SK-N-SH (cell line): ENCODE measurements around the gene LRRC70. TPM values are rescaled to one million over a fixed set of nuclear protein-coding genes. Genes with fewer than 3 reads are reported as not detected.

Source experiments
- CTCF ChIA-PET: fragments of 300-600, 350-600 bp; formaldehyde crosslinking; extraction: SDS; loops from one replicate; lab custom pipeline; 2021; lab: Yijun Ruan, JAX
- POLR2A ChIA-PET: fragments of 350-600 bp; sonication (Branson Sonifier 250); formaldehyde crosslinking; extraction: SDS; loops from one replicate; lab custom pipeline; 2020; ENCODE audit warnings: antibody characterized with exemption, inconsistent platforms; lab: Yijun Ruan, JAX
- DNase-seq: peaks from one replicate; pipeline ENCODE4 v3.0.0; 2012
- H2AFZ ChIP-seq: fragments of 200-600 bp; sonication (generic); 2 replicates; pipeline ENCODE4 v1.8.1; 2016; ENCODE audit warnings: antibody characterized with exemption, mild to moderate bottlenecking, low read depth
- H3F3A ChIP-seq: fragments of 200-600 bp; sonication (generic); replicated peaks from 2 replicates; pipeline ENCODE3; 2016; ENCODE audit warnings: antibody characterized with exemption, mild to moderate bottlenecking; ENCODE audit not compliant: insufficient read depth
- H3K27ac ChIP-seq, 2 experiments: fragments of 200-500 bp in 1 of 2; fragments of 200-600 bp in 1 of 2; sonication (Bioruptor generic) in 1 of 2; sonication (generic), shearing (Covaris generic) in 1 of 2; 2 replicates each; pipeline versions ENCODE4 v1.5.1 to v1.6.1; 2014 to 2016; ENCODE audit warnings: low read depth in 2 of 2, inconsistent platforms in 1 of 2, low read length in 1 of 2, mild to moderate bottlenecking in 1 of 2, mixed read lengths in 1 of 2
- H3K27me3 ChIP-seq: fragments of 200-600 bp; sonication (generic), shearing (Covaris generic); 2 replicates; pipeline ENCODE4 v1.6.1; 2016; ENCODE audit warnings: mixed run types; ENCODE audit not compliant: insufficient read depth
- H3K36me3 ChIP-seq, 2 experiments: fragments of 200-500 bp in 1 of 2; fragments of 200-600 bp in 1 of 2; sonication (Bioruptor generic) in 1 of 2; sonication (generic) in 1 of 2; replicated peaks in 1 of 2; 2 replicates each; pipeline versions ENCODE3 to v1.5.1; 2014 to 2016; ENCODE audit warnings: low read length in 1 of 2, mild to moderate bottlenecking in 1 of 2; ENCODE audit not compliant: insufficient read depth in 2 of 2, control insufficient read depth in 1 of 2
- H3K4me1 ChIP-seq, 2 experiments: fragments of 200-500 bp in 1 of 2; fragments of 200-600 bp in 1 of 2; sonication (Bioruptor generic) in 1 of 2; sonication (generic), shearing (Covaris generic) in 1 of 2; 2 replicates each; pipeline versions ENCODE4 v1.5.1 to v1.6.1; 2014 to 2016; ENCODE audit warnings: low read depth in 1 of 2, low read length in 1 of 2, mixed run types in 1 of 2; ENCODE audit not compliant: insufficient read depth in 2 of 2, control insufficient read depth in 1 of 2
- H3K4me2 ChIP-seq: fragments of 200-600 bp; sonication (generic), shearing (Covaris generic); 2 replicates; pipeline ENCODE4 v1.6.1; 2017; ENCODE audit warnings: mixed run types
- H3K4me3 ChIP-seq, 2 experiments: fragments of 200-500 bp in 1 of 2; fragments of 200-600 bp in 1 of 2; sonication (Bioruptor generic) in 1 of 2; sonication (generic), shearing (Covaris generic) in 1 of 2; 2 replicates each; pipeline versions ENCODE4 v1.5.1 to v1.8.1; 2014 to 2016; ENCODE audit warnings: low read depth in 2 of 2, inconsistent platforms in 1 of 2, low read length in 1 of 2, mild to moderate bottlenecking in 1 of 2, mixed read lengths in 1 of 2, moderate library complexity in 1 of 2
- H3K79me2 ChIP-seq: fragments of 200-600 bp; sonication (generic); 2 replicates; pipeline ENCODE4 v1.8.1; 2017; ENCODE audit warnings: mild to moderate bottlenecking; ENCODE audit not compliant: insufficient read depth
- H3K9ac ChIP-seq: fragments of 200-600 bp; sonication (generic); 2 replicates; pipeline ENCODE4 v1.6.1; 2017; ENCODE audit warnings: mixed run types
- H3K9me2 ChIP-seq: fragments of 200-600 bp; sonication (generic); 2 replicates; pipeline ENCODE4 v1.6.1; 2017; ENCODE audit warnings: mixed run types
- H3K9me3 ChIP-seq: fragments of 200-600 bp; sonication (generic); 2 replicates; pipeline ENCODE4 v1.6.1; 2017; ENCODE audit warnings: mixed run types, mild to moderate bottlenecking, moderate library complexity
- H4K20me1 ChIP-seq: fragments of 200-600 bp; sonication (generic); 2 replicates; pipeline ENCODE4 v1.6.1; 2017; ENCODE audit warnings: mild to moderate bottlenecking, mixed run types; ENCODE audit not compliant: insufficient read depth
- CTCF ChIP-seq: fragments of 200-600 bp; sonication (generic); IDR thresholded peaks from 2 replicates; pipeline ENCODE4 v1.6.1; 2017; ENCODE audit warnings: antibody characterized with exemption, mild to moderate bottlenecking, moderate library complexity
- ELF1 ChIP-seq: IDR thresholded peaks from 2 replicates; pipeline ENCODE4 v1.4.0; 2012
- EP300 ChIP-seq, 2 experiments: IDR thresholded peaks; 2 replicates each; pipeline versions ENCODE4 v1.4.0 to v1.6.1; 2012; ENCODE audit warnings: borderline replicate concordance in 1 of 2, low read depth in 1 of 2, low read length in 1 of 2
- FOSL2 ChIP-seq: IDR thresholded peaks from 2 replicates; pipeline ENCODE4 v1.4.0; 2012; ENCODE audit warnings: low read depth, mild to moderate bottlenecking, moderate library complexity, borderline replicate concordance
- FOXM1 ChIP-seq: IDR thresholded peaks from 2 replicates; pipeline ENCODE4 v1.4.0; 2012; ENCODE audit warnings: low read depth, mild to moderate bottlenecking
- GABPA ChIP-seq: IDR thresholded peaks from 2 replicates; pipeline ENCODE4 v1.4.0; 2012; ENCODE audit warnings: low read depth, mild to moderate bottlenecking
- IRF3 ChIP-seq: fragments of 150-350 bp; IDR thresholded peaks from 2 replicates; pipeline ENCODE4 v1.6.1; 2016; ENCODE audit warnings: mild to moderate bottlenecking, low read depth, low read length
- JUND ChIP-seq: IDR thresholded peaks from 2 replicates; pipeline ENCODE4 v1.4.0; 2012
- MAX ChIP-seq: IDR thresholded peaks from 2 replicates; pipeline ENCODE4 v1.4.0; 2012; ENCODE audit warnings: low read depth
- MXI1 ChIP-seq: IDR thresholded peaks from 2 replicates; pipeline ENCODE4 v1.6.1; 2012; ENCODE audit warnings: mild to moderate bottlenecking, low read depth, low read length, improper control_type of control experiment
- PBX3 ChIP-seq: IDR thresholded peaks from 2 replicates; pipeline ENCODE4; 2012
- POLR2AphosphoS5 ChIP-seq: IDR thresholded peaks from 2 replicates; pipeline ENCODE4 v1.6.1; 2012; ENCODE audit warnings: low read depth, low read length
- RCOR1 ChIP-seq: fragments of 150-350 bp; IDR thresholded peaks from 2 replicates; pipeline ENCODE4 v1.6.1; 2017; ENCODE audit warnings: antibody characterized with exemption, low read length
- RXRA ChIP-seq: IDR thresholded peaks from 2 replicates; pipeline ENCODE4 v1.4.0; 2012; ENCODE audit warnings: low read depth, mild to moderate bottlenecking, borderline replicate concordance
- SMC3 ChIP-seq: IDR thresholded peaks from 2 replicates; pipeline ENCODE4 v1.6.1; 2012; ENCODE audit warnings: low read depth, low read length, improper control_type of control experiment
- TAF1 ChIP-seq: IDR thresholded peaks from 2 replicates; pipeline ENCODE4 v1.6.1; 2012; ENCODE audit warnings: low read depth, mild to moderate bottlenecking, low read length, moderate library complexity, borderline replicate concordance
- WGBS: methylation state at CpG from one replicate; pipeline ENCODE4 v1.1.6; 2017; ENCODE audit warnings: low lambda C conversion rate; 5-methylcytosine and 5-hydroxymethylcytosine counted together
- polyA plus RNA-seq, 3 experiments: library from polyadenylated mRNA; depleted of rRNA; stranded (reverse); fragments of >200 nt; gene quantifications; 2 replicates each; pipeline ENCODE4 v1.2.3, GENCODE V29; 2012

Gene LRRC70
- polyA plus RNA-seq, 1 of the 3 experiments (the other 2 are of a cell fraction): 0.08 TPM

GRCh38 chr5:62542720-62543119, 35.9 kb upstream of the LRRC70 start:
- Histone ChIP-seq H3K27me3 (no peaks in the 10 kb centered on the region), H3K79me2 (no peaks in the 10 kb centered on the region), H3K4me3 (no peak overlapping the region), H3K4me2 (no peak overlapping the region), H3K9ac (no peak overlapping the region), H3K9me3 (no peaks in the 10 kb centered on the region; the same call in 1 of the 2 replicates), H2AFZ (no peak overlapping the region), H3K36me3 (peaks cover 11 to 30% of the 10 kb centered on the region in 2 experiments), H3F3A (no peaks in the 10 kb centered on the region), H3K27ac (no peak overlapping the region), H3K4me1 (no peaks in the 10 kb centered on the region), H4K20me1 (no peaks in the 10 kb centered on the region), H3K9me2 (no peaks in the 10 kb centered on the region)
- DNase-seq: no peak
- no peak for TF ChIP-seq RXRA
- no peak for TF ChIP-seq POLR2AphosphoS5
- no peak for TF ChIP-seq FOSL2
- no peak for TF ChIP-seq ELF1
- TF ChIP-seq GABPA: no peak
- no peak for TF ChIP-seq JUND
- TF ChIP-seq RCOR1: no peak
- POLR2A ChIA-PET: no interaction called here
- WGBS: 92% methylated on average over 1 of the region's 1 CpG
- CTCF ChIA-PET: no interaction called here

- no peaks in the 10 kb centered on the region for H3F3A ChIP-seq
- no peak overlapping the region for H3K27ac ChIP-seq
- 97% methylated on average over 3 of the region's 3 CpGs for WGBS
- H2AFZ ChIP-seq: no peak overlapping the region
- no peaks in the 10 kb centered on the region for H4K20me1 ChIP-seq
- H3K36me3 ChIP-seq: peaks cover 0 to 12% of the 10 kb centered on the region in 2 experiments
- no peaks in the 10 kb centered on the region for H3K79me2 ChIP-seq
- CTCF ChIA-PET: interaction anchor here (1.1 kb wide), 1 partner anchor 230 kb away, joined by 3 read pairs; no protein-coding TSS in a partner anchor
- DNase-seq: no peak
- no peaks in the 10 kb centered on the region for H3K27me3 ChIP-seq
- no peak overlapping the region for H3K4me3 ChIP-seq
- H3K4me1 ChIP-seq: peaks cover 0 to 2% of the 10 kb centered on the region in 2 experiments; a peak in 2 of 4 replicates
- POLR2A ChIA-PET: no interaction called here
- H3K4me2 ChIP-seq: no peak overlapping the region
- TF ChIP-seq SMC3: no peak
- TF ChIP-seq RCOR1: no peak
- no peak for TF ChIP-seq MXI1
- TF ChIP-seq PBX3: no peak
- no peak for TF ChIP-seq JUND
- TF ChIP-seq FOXM1: no peak
- TF ChIP-seq IRF3: no peak
- no peak for TF ChIP-seq RXRA
- no peak for TF ChIP-seq FOSL2
- no peak for TF ChIP-seq CTCF
- TF ChIP-seq TAF1: no peak
- TF ChIP-seq MAX: no peak
- TF ChIP-seq EP300 (IDR thresholded peaks at IDR 0.05; ENCODE audit: borderline replicate concordance in 1 of 2, low read depth in 1 of 2, low read length in 1 of 2): no peak
- H3K9me2 ChIP-seq: no peaks in the 10 kb centered on the region
- no peaks in the 10 kb centered on the region for H3K9me3 ChIP-seq
- no peak overlapping the region for H3K9ac ChIP-seq
These were observed 30.5 kb upstream of the LRRC70 start for GRCh38 chr5:62547945-62548630.
